Keratinocyte (primary cell): ENCODE data around the gene ARHGAP12.

Source experiments
- EZH2 ChIP-seq: IDR thresholded peaks from one replicate; pipeline ENCODE4 v1.6.1; 2012; ENCODE audit warnings: inconsistent platforms, mild to moderate bottlenecking, low read length, moderate library complexity
- TF ChIP-seq, protein P1 (sequence below), 3 experiments: IDR thresholded peaks in 1 of 3; conservative IDR thresholded peaks in 1 of 3; optimal IDR thresholded peaks in 1 of 3; 2 replicates in 2 of 3; 3 replicates in 1 of 3; pipeline versions ENCODE3 to v1.5.1; 2011; ENCODE audit warnings: low read length in 3 of 3, mild to moderate bottlenecking in 3 of 3, moderate library complexity in 2 of 3, control low read depth in 1 of 3, inconsistent platforms in 1 of 3; ENCODE audit not compliant: insufficient read depth in 2 of 3; ENCODE audit errors: extremely low read depth in 1 of 3

DNA sequence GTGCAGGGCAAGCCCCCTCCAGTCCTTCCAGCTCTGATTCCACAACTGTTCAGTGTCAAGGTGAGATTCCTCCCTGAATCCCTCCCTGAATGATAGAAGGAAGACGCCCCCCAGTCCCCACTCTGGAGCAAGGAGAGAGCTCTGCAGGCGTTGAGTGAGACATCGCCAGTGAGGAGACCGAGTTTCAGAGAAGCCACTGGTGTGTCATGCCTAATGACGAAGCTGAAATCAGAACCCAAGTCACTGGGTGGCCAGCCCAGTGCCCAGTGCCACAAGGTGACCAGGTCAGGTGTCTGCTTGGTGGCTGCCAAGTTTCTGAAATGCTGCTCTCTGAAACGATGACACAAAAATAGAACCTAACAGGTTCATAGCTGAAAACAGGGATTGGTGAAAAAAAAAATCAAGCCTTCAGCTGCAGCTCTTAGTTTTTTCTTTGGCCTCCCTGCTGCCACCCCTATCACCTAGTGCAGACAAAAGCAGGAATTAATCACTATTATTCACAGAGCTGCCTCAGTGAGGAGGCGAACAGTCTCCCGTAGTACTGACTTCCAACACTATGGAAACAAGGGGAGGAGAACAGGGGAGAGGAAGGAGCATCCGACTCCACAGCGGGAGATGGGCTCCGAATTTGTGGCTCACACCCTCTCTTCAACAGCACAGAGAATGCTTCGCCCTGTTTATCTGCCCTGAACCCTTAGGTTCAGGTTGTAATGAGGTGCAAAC, 153.5 kb downstream of the ARHGAP12 start:
- TF ChIP-seq, protein P1, sequence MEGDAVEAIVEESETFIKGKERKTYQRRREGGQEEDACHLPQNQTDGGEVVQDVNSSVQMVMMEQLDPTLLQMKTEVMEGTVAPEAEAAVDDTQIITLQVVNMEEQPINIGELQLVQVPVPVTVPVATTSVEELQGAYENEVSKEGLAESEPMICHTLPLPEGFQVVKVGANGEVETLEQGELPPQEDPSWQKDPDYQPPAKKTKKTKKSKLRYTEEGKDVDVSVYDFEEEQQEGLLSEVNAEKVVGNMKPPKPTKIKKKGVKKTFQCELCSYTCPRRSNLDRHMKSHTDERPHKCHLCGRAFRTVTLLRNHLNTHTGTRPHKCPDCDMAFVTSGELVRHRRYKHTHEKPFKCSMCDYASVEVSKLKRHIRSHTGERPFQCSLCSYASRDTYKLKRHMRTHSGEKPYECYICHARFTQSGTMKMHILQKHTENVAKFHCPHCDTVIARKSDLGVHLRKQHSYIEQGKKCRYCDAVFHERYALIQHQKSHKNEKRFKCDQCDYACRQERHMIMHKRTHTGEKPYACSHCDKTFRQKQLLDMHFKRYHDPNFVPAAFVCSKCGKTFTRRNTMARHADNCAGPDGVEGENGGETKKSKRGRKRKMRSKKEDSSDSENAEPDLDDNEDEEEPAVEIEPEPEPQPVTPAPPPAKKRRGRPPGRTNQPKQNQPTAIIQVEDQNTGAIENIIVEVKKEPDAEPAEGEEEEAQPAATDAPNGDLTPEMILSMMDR (optimal IDR thresholded peaks at IDR 0.05 in 1 of 3, IDR thresholded peaks at IDR 0.05 in 1 of 3, conservative IDR thresholded peaks at IDR 0.05 in 1 of 3; ENCODE audit: extremely low read depth in 1 of 3, insufficient read depth in 2 of 3, low read length in 3 of 3) = no peak
- no peak for TF ChIP-seq EZH2
